T-helper 17 cell (primary cell): ENCODE measurements around the gene CDC42EP5. TPM values are rescaled to one million over a fixed set of nuclear protein-coding genes. Genes with fewer than 3 reads are reported as not detected.
A peak's percentile ranks its signal among the peaks of the same experiment; 100 is the strongest.

ENCODE experiments used
- ATAC-seq: fragments of 150-1000 bp; cut with Tn5 transposase; 2 replicates; pipeline ENCODE4 v1.10.0; 2021; ENCODE audit warnings: mild to moderate bottlenecking, moderate library complexity
- DNase-seq, 3 donors: peaks; one replicate each; pipeline versions ENCODE4 v3.0.0 to v3.0.0-alpha.2; 2020 to 2021
- H3K9me3 ChIP-seq: one replicate; pipeline ENCODE4 v1.7.0; 2013; ENCODE audit warnings: low read length, mild to moderate bottlenecking; ENCODE audit not compliant: control insufficient read depth, poor library complexity, severe bottlenecking
- H3K27ac Mint-ChIP-seq: one replicate; pipeline ENCODE4 v1.8.0; 2022; ENCODE audit warnings: mild to moderate bottlenecking, moderate library complexity, mixed read lengths
- H3K27me3 Mint-ChIP-seq: one replicate; pipeline ENCODE4 v1.8.0; 2022; ENCODE audit warnings: mixed read lengths
- H3K36me3 Mint-ChIP-seq: one replicate; pipeline ENCODE4 v1.8.0; 2022; ENCODE audit warnings: low read depth, mixed read lengths
- H3K4me1 Mint-ChIP-seq: one replicate; pipeline ENCODE4 v1.8.0; 2022; ENCODE audit warnings: mild to moderate bottlenecking, mixed read lengths
- H3K4me3 Mint-ChIP-seq: one replicate; pipeline ENCODE4 v1.8.0; 2022; ENCODE audit warnings: mild to moderate bottlenecking, moderate library complexity, mixed read lengths
- total RNA-seq, 4 donors: library from RNA in 2 of 4; stranded (reverse) in 2 of 4; gene quantifications; one replicate each; pipeline ENCODE4 v1.2.3 and lab custom pipeline; 2022 to 2026

CDC42EP5 gene
- total RNA-seq, 2 donors from 2014 or later, result not detected

GRCh38 chr19:54463531-54464043 is 9.5 kb downstream of the CDC42EP5 start, which contains the start of gene LENG9:
Gene LENG9 (minus strand): TSS chr19:54463778. CDS start chr19:54463526, 252 bp downstream.
- Mint-ChIP-seq H3K27ac (peak within 1 kb of the TSS; percentile 92), H3K4me3 (peak within 1 kb of the TSS; percentile 82), H3K27me3 (no peaks in the 10 kb centered on the region), H3K4me1 (peaks cover 31% of the 10 kb centered on the region), H3K36me3 (peaks cover 5% of the 10 kb centered on the region)
- peak; percentile 88 to 93 (median 89) for DNase-seq
- peak; percentile 74 for ATAC-seq
- no peaks in the 10 kb centered on the region for H3K9me3 ChIP-seq

- Mint-ChIP-seq H3K4me1 (peaks cover 38% of the 10 kb centered on the region), H3K4me3 (peak overlapping the region; percentile 82), H3K36me3 (peaks cover 10% of the 10 kb centered on the region), H3K27me3 (no peaks in the 10 kb centered on the region), H3K27ac (peak overlapping the region; percentile 92)
- H3K9me3 ChIP-seq, result no peaks in the 10 kb centered on the region
- ATAC-seq (peak; percentile 40), DNase-seq (peak; percentile 51 to 62 (median 54))
Observed at GRCh38 chr19:54462655-54463530, 10.2 kb downstream of the CDC42EP5 start.

DNA sequence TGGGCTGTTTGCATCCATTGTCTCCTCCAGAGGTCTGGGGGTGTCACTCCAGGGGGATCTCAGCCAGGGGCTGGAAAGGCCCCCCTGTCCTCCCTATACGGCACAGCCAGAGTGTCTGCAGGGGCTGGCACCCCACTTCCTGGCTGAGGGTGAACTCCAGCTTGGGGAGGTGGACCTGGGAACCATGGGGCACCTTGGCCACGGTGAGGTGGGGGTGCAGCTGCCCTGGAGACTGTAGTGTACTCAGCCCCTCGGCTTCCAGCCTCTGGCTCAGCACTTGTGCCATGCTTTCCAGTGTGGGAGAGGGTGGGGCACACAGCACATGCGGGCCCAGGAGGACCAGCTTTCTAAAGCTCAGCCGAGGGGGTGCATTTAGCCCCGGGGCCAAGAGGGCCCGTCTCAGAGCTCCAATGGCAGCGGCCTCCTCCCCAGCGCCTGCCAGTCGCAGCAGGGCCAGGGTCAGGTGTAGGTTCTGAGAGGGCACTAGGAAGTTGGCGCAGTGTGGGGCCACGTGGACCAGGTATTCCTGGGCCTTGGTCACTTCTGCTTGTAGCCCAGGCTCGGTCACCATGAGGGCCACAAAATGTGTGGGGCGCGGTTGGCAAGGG is 10.9 kb downstream of the CDC42EP5 start:
- Mint-ChIP-seq H3K4me1 (peaks cover 38% of the 10 kb centered on the region), H3K27me3 (no peaks in the 10 kb centered on the region), H3K36me3 (peaks cover 10% of the 10 kb centered on the region), H3K4me3 (peak overlapping the region; percentile 82), H3K27ac (peak overlapping the region; percentile 92)
- ATAC-seq (no peak), DNase-seq (no peak)
- no peaks in the 10 kb centered on the region for H3K9me3 ChIP-seq

- no peaks in the 10 kb centered on the region for H3K9me3 ChIP-seq
- Mint-ChIP-seq H3K27ac (peak overlapping the region; percentile 92), H3K4me1 (peaks cover 38% of the 10 kb centered on the region), H3K4me3 (peak overlapping the region; percentile 72), H3K36me3 (peaks cover 10% of the 10 kb centered on the region), H3K27me3 (no peaks in the 10 kb centered on the region)
- DNase-seq, result no peak
- ATAC-seq, result no peak
Observed at GRCh38 chr19:54461613-54462012, 11.5 kb downstream of the CDC42EP5 start.

DNA sequence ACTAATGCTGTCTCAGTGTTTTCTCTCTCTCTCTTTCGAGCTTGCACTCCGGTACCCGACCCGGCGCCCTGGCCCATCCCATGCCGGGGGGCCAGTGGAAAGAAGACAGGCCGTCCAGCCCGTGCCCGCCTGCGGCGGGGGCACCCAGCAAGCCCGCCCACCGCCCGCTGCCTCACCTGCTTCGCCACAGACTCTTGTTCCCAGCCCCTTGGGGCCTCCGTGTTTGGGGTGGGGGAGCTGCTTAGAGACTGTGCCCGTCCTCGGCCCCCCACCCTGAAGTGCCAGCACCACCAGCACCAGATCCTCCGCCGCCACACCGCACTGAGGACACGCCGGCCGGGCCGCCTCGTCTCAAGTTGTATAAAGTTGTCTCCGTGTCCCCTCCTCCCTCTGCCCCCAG is 11.9 kb downstream of the CDC42EP5 start:
- H3K4me1 Mint-ChIP-seq, result peaks cover 38% of the 10 kb centered on the region
- peaks cover 10% of the 10 kb centered on the region for H3K36me3 Mint-ChIP-seq
- DNase-seq (no peak), ATAC-seq (no peak)
- no peaks in the 10 kb centered on the region for H3K9me3 ChIP-seq
- peak overlapping the region; percentile 72 for H3K4me3 Mint-ChIP-seq
- peak overlapping the region; percentile 92 for H3K27ac Mint-ChIP-seq
- H3K27me3 Mint-ChIP-seq, result no peaks in the 10 kb centered on the region

DNA sequence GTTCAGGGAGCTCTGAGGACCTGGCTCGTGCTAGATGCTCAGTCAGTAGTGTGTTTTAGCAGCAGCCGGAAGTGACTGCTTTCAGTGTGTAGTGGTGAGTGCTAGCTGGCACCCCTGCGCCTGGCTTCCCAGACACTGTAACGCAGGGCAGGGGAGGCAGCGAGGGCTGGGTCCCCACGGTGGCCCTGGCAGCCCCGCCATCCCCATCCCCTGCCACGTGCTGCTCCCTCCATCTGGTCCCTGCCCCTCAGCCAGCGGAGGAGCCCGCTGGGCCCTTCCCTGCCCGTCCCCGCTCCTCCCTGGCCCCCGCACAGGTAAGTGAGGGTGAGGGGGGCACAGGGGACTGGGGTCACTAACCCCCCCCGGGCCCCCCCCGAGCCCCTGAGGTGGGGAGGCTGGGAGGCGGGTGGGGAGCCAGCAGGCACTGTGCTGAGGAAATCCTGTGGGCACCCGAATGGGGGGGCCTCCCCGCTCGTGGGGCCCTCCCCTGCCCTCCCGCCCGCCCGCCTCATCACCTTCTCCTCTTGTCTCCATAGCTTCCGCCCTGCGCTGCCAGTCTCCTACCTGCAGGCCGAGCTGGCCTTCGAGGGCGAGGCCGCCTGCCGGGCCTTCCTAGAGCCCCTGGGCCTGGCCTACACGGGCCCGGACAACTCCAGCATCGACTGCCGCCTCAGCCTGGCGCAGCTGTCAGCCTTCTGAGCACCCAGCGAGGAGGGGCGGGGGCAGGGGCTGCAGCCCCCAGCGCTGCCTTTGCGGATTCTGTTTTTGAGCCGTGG is 12.7 kb downstream of the CDC42EP5 start:
- H3K4me1 Mint-ChIP-seq, result peaks cover 36% of the 10 kb centered on the region
- ATAC-seq (no peak), DNase-seq (no peak)
- peak overlapping the region; percentile 85 for H3K27ac Mint-ChIP-seq
- H3K4me3 Mint-ChIP-seq, result peak overlapping the region; percentile 41
- peaks cover 10% of the 10 kb centered on the region for H3K36me3 Mint-ChIP-seq
- H3K27me3 Mint-ChIP-seq, result no peaks in the 10 kb centered on the region
- H3K9me3 ChIP-seq, result no peaks in the 10 kb centered on the region

DNA sequence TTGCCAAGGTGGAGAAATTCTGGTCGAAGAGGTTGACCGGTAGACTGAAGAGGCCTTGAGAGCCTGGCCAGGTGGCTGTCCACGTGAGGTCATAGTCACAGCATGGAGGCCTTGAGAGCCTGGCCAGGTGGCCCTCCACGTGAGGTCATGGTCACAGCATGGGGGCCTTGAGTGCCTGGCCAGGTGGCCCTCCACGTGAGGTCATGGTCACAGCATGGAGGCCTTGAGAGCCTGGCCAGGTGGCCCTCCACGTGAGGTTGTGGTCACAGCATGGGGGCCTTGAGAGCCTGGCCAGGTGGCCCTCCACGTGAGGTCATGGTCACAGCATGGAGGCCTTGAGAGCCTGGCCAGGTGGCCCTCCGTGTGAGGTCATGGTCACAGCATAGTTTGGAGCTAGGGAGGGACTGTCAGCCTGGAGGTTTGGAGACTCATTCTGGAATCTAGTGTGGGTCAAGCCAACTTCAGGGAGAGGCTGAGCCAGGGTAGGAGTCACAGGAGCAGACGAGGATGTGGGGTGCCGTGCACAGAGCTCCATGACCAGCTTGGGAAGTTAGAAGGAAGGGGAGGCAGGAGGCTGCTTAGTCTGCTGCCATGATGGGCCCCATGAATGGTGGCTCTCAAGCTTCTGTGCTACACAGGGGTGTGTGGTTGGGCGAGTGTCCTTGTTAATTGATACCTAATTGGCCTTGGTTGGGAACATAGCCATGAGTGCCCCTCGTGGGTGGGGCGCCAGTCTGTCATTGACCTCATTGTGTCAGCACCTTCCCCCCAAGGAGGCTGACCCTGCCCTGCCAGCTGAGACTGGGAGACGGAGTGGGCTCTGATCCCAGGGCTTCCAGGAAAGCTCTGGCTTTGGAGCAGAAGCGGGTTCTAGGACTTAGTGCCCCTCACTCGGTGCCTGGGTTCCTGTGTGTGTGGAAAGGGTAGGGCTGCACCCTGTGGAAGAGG is 13.5 kb downstream of the CDC42EP5 start:
- H3K4me3 Mint-ChIP-seq, result peak overlapping the region; percentile 69

GRCh38 chr19:54458648-54459281 is 14.3 kb downstream of the CDC42EP5 start:
- DNase-seq (no peak), ATAC-seq (no peak)
- H3K4me3 Mint-ChIP-seq, result peak overlapping the region; percentile 69
- peaks cover 10% of the 10 kb centered on the region for H3K36me3 Mint-ChIP-seq
- H3K4me1 Mint-ChIP-seq, result peaks cover 32% of the 10 kb centered on the region
- no peaks in the 10 kb centered on the region for H3K27me3 Mint-ChIP-seq
- peak overlapping the region; percentile 85 for H3K27ac Mint-ChIP-seq
- no peaks in the 10 kb centered on the region for H3K9me3 ChIP-seq

More for the DNA sequence above, 13.5 kb downstream of the CDC42EP5 start:
- H3K4me1 Mint-ChIP-seq, result peaks cover 36% of the 10 kb centered on the region
- no peak for ATAC-seq
- H3K36me3 Mint-ChIP-seq, result peaks cover 10% of the 10 kb centered on the region
- no peak for DNase-seq
- no peaks in the 10 kb centered on the region for H3K9me3 ChIP-seq
- H3K27ac Mint-ChIP-seq, result peak overlapping the region; percentile 85
- no peaks in the 10 kb centered on the region for H3K27me3 Mint-ChIP-seq

DNA sequence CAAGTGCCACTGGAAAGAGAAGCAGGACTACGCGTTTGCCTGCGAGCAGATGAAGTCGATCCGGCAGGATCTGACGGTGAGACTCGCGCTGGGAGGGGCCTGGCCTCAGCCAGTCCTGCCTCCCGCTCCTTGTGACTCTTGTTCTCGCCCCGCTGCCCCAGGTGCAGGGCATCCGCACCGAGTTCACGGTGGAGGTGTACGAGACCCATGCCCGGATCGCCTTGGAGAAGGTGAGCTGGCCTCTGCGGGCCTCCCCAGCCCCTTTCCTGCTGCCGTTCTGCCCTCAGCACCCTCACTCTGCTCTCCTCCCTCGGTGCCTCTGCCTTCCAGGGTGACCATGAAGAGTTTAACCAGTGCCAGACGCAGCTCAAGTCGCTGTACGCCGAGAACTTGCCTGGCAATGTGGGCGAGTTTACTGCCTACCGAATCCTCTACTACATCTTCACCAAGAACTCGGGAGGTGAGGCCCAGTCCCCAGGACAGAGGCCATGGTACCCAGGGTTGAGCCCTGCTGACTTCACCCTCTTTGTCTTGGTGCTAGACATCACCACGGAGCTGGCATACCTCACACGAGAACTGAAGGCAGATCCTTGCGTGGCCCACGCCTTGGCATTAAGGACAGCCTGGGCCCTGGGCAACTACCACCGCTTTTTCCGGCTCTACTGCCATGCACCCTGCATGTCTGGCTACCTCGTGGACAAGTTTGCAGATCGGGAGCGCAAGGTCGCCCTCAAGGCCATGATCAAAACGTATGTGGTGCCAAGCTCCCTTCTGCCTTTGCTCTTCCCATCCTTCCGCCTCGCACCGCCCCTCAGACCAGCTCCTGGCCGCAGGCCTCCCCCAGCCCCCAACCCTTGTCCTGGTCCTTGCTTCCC is 15.1 kb downstream of the CDC42EP5 start:
- H3K36me3 Mint-ChIP-seq, result peaks cover 12% of the 10 kb centered on the region
- H3K4me3 Mint-ChIP-seq, result peak overlapping the region; percentile 69
- no peaks in the 10 kb centered on the region for H3K9me3 ChIP-seq
- H3K4me1 Mint-ChIP-seq, result peaks cover 32% of the 10 kb centered on the region
- H3K27me3 Mint-ChIP-seq, result no peaks in the 10 kb centered on the region
- ATAC-seq (no peak), DNase-seq (no peak)
- H3K27ac Mint-ChIP-seq, result peak overlapping the region; percentile 85

GRCh38 chr19:54456423-54457373 is 16.4 kb downstream of the CDC42EP5 start:
- no peaks in the 10 kb centered on the region for H3K27me3 Mint-ChIP-seq
- H3K36me3 Mint-ChIP-seq, result peaks cover 13% of the 10 kb centered on the region
- peaks cover 27% of the 10 kb centered on the region for H3K4me1 Mint-ChIP-seq
- H3K4me3 Mint-ChIP-seq, result no peak overlapping the region
- no peaks in the 10 kb centered on the region for H3K9me3 ChIP-seq
- ATAC-seq (peak; percentile 4), DNase-seq (no peak)
- peak overlapping the region; percentile 85 for H3K27ac Mint-ChIP-seq
